ENCODE measurements around the gene CCNL1.

DNA sequence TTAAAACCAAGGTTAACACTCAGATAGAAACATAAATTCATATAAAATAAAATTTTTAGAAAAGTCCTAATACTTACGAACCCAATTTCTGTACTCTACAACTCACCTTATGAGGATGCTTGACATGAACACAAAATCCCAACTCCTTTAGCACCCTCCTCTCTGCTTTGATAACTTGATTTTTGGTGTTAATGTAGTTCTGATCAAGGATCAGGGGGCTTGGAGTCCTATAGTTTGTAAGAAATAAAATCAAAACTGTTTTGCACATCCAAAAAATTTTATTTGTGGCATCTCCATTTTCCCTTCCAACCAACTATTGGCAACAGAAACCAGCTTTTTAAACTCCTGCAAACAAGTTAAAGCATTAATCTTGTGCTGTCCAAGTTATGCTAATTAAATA is 7.0 kb downstream of the CCNL1 start:
- TF ChIP-seq EZH2 (IDR thresholded peaks at IDR 0.05; ENCODE audit: insufficient read depth, poor library complexity, severe bottlenecking) (no peak), EZH2phosphoT487 (IDR thresholded peaks at IDR 0.05; ENCODE audit: insufficient read depth, low read depth) (no peak)

Measured in GM23248 (cell line).